HepG2 (cell line): ENCODE measurements around the gene SPHK1. TPM values are rescaled to one million over a fixed set of nuclear protein-coding genes. Genes with fewer than 3 reads are reported as not detected.
A peak's percentile ranks its signal among the peaks of the same experiment; 100 is the strongest.

Source experiments
- ARHGAP35 ChIP-seq: sonication (generic); formaldehyde crosslinking; IDR thresholded peaks from 2 replicates; pipeline ENCODE4 v1.9.0; 2022; ENCODE audit warnings: mild to moderate bottlenecking, inconsistent platforms, moderate library complexity, missing genetic modification reagents, borderline replicate concordance
- ATF1 ChIP-seq: IDR thresholded peaks from 2 replicates; pipeline ENCODE4 v1.6.1; 2016; ENCODE audit warnings: mild to moderate bottlenecking, control low read depth
- ATF2 ChIP-seq: sonication (generic); formaldehyde crosslinking; IDR thresholded peaks from 2 replicates; pipeline ENCODE4 v1.4.0; 2020; ENCODE audit warnings: missing genetic modification reagents
- ATF7 ChIP-seq, 2 experiments: fragments of 450-650 bp in 1 of 2; sonication (generic) in 1 of 2; formaldehyde crosslinking in 1 of 2; IDR thresholded peaks; 2 replicates each; pipeline versions ENCODE4 v1.4.0 to v1.6.1; 2016 to 2020; ENCODE audit warnings: antibody characterized with exemption in 1 of 2, mild to moderate bottlenecking in 1 of 2, missing genetic modification reagents in 1 of 2
- BHLHE40 ChIP-seq: IDR thresholded peaks from 2 replicates; pipeline ENCODE4 v1.6.1; 2011; ENCODE audit warnings: low read length, improper control_type of control experiment
- CEBPB ChIP-seq: IDR thresholded peaks from 2 replicates; pipeline ENCODE4 v1.6.1; 2011; ENCODE audit warnings: low read depth, low read length, improper control_type of control experiment, borderline replicate concordance
- MAX ChIP-seq: IDR thresholded peaks from 2 replicates; pipeline ENCODE4 v1.6.1; 2012; ENCODE audit warnings: inconsistent platforms
- MBNL3 ChIP-seq: fragments of 250-450 bp; sonication (Bioruptor Pico); conservative IDR thresholded peaks from 2 replicates; pipeline ENCODE4 v1.8.0; 2022; ENCODE audit warnings: mild to moderate bottlenecking, inconsistent platforms
- MIXL1 ChIP-seq: IDR thresholded peaks from 2 replicates; pipeline ENCODE4 v1.6.1; 2016
- MTF2 ChIP-seq: sonication (generic); formaldehyde crosslinking; IDR thresholded peaks from 2 replicates; pipeline ENCODE4 v1.5.0; 2020; ENCODE audit warnings: missing genetic modification reagents, borderline replicate concordance
- NCOA1 ChIP-seq: sonication (generic); formaldehyde crosslinking; IDR thresholded peaks from 2 replicates; pipeline ENCODE4 v1.9.0; 2021; ENCODE audit warnings: missing genetic modification reagents
- SMYD3 ChIP-seq: sonication (generic); formaldehyde crosslinking; IDR thresholded peaks from 2 replicates; pipeline ENCODE4 v1.8.1; 2023; ENCODE audit warnings: mild to moderate bottlenecking, missing genetic modification reagents
- SNAPC2 ChIP-seq: sonication (generic); formaldehyde crosslinking; IDR thresholded peaks from 2 replicates; pipeline ENCODE4 v1.8.1; 2022; ENCODE audit warnings: mild to moderate bottlenecking, missing genetic modification reagents
- TAF15 ChIP-seq: fragments of 200-400 bp; formaldehyde crosslinking; IDR thresholded peaks from one replicate; pipeline ENCODE4 v1.6.1; 2018; ENCODE audit warnings: mild to moderate bottlenecking, low read depth, low read length; ENCODE audit not compliant: poor library complexity, severe bottlenecking
- U2AF2 ChIP-seq: fragments of 200-400 bp; formaldehyde crosslinking; IDR thresholded peaks from 2 replicates; pipeline ENCODE4 v1.6.1; 2017; ENCODE audit warnings: low read depth, mild to moderate bottlenecking, low read length
- XBP1 ChIP-seq: sonication (generic); formaldehyde crosslinking; IDR thresholded peaks from 2 replicates; pipeline ENCODE4 v1.5.0; 2020; ENCODE audit warnings: missing genetic modification reagents
- ZFP82 ChIP-seq: sonication (generic); formaldehyde crosslinking; IDR thresholded peaks from 2 replicates; pipeline ENCODE4 v1.5.1; 2020; ENCODE audit warnings: mild to moderate bottlenecking, missing genetic modification reagents, borderline replicate concordance
- ZMYM3 ChIP-seq: sonication (generic); formaldehyde crosslinking; IDR thresholded peaks from 2 replicates; pipeline ENCODE4 v1.5.1; 2020; ENCODE audit warnings: mild to moderate bottlenecking, missing genetic modification reagents
- ZNF143 ChIP-seq: sonication (generic); formaldehyde crosslinking; IDR thresholded peaks from 2 replicates; pipeline ENCODE4 v1.4.0; 2020; ENCODE audit warnings: missing genetic modification reagents
- ZNF430 ChIP-seq: sonication (generic); formaldehyde crosslinking; IDR thresholded peaks from 2 replicates; pipeline ENCODE4 v1.9.0; 2021; ENCODE audit warnings: mild to moderate bottlenecking, missing genetic modification reagents
- ZNF44 ChIP-seq: sonication (generic); formaldehyde crosslinking; IDR thresholded peaks from 2 replicates; pipeline ENCODE4 v1.5.1; 2020; ENCODE audit warnings: mild to moderate bottlenecking, missing genetic modification reagents
- ZNF451 ChIP-seq: sonication (generic); formaldehyde crosslinking; IDR thresholded peaks from 2 replicates; pipeline ENCODE4 v1.5.0; 2020; ENCODE audit warnings: mild to moderate bottlenecking, missing genetic modification reagents
- ZNF501 ChIP-seq: sonication (generic); formaldehyde crosslinking; IDR thresholded peaks from 2 replicates; pipeline ENCODE4 v1.5.1; 2020; ENCODE audit warnings: mild to moderate bottlenecking, moderate library complexity, missing genetic modification reagents
- ZSCAN21 ChIP-seq: sonication (generic); formaldehyde crosslinking; IDR thresholded peaks from 2 replicates; pipeline ENCODE4 v1.8.0; 2022; ENCODE audit warnings: mild to moderate bottlenecking, missing genetic modification reagents, moderate library complexity, borderline replicate concordance
- polyA plus RNA-seq, 8 experiments: library from polyadenylated mRNA; depleted of rRNA in 3 of 8; stranded (reverse) in 7 of 8; unstranded in 1 of 8; fragments of >200 nt; fragmentation: Illumina TruSeq in 4 of 8; extraction: Trizol in 4 of 8; gene quantifications; 2 replicates each; pipeline versions ENCODE4 v1.2.1 to v1.2.3, GENCODE V29; 2011 to 2016; ENCODE audit warnings: low read depth in 4 of 8, missing spikeins in 1 of 8, mixed read lengths in 1 of 8; ENCODE audit not compliant: insufficient read depth in 1 of 8
- total RNA-seq, 5 experiments: library from RNA; depleted of rRNA; stranded (reverse); fragments of >200 nt; fragmentation: Illumina TruSeq; extraction: Trizol; gene quantifications; 2 replicates each; pipeline ENCODE4 v1.2.3, GENCODE V29; 2016; ENCODE audit warnings: low read depth in 1 of 5
- TF ChIP-seq, protein P1 (sequence below): sonication (generic); formaldehyde crosslinking; IDR thresholded peaks from 2 replicates; pipeline ENCODE4 v1.4.0; 2020; ENCODE audit warnings: missing genetic modification reagents, borderline replicate concordance
- TF ChIP-seq, protein P2 (sequence below): sonication (generic); formaldehyde crosslinking; IDR thresholded peaks from 2 replicates; pipeline ENCODE4 v1.8.0; 2022; ENCODE audit warnings: mild to moderate bottlenecking, missing genetic modification reagents, moderate library complexity

SPHK1 gene
- total and polyA plus RNA-seq, 2 of the 13 experiments (the other 11 are each of a cell fraction or from before 2014, with no cell fraction given), result 129 to 160 TPM

- TF ChIP-seq SMYD3 (CRISPR knock-in tag), result peak; percentile 82; the same call in 1 of the 2 replicates
- TF ChIP-seq MTF2 (CRISPR knock-in tag), result no peak
- TF ChIP-seq ZNF451, result no peak
- TF ChIP-seq ATF1 (CRISPR knock-in tag), result no peak; the same call in 1 of the 2 replicates
- TF ChIP-seq ZSCAN21 (CRISPR knock-in tag), result peak; percentile 93
- peak; percentile 19 for TF ChIP-seq MAX
- peak; percentile 71 for TF ChIP-seq ATF2 (CRISPR knock-in tag)
- no peak for TF ChIP-seq BHLHE40
- TF ChIP-seq ZFP82 (CRISPR knock-in tag), result no peak
- no peak; the same call in none of the 2 replicates for TF ChIP-seq ZNF501 (CRISPR knock-in tag)
- TF ChIP-seq, protein P1, sequence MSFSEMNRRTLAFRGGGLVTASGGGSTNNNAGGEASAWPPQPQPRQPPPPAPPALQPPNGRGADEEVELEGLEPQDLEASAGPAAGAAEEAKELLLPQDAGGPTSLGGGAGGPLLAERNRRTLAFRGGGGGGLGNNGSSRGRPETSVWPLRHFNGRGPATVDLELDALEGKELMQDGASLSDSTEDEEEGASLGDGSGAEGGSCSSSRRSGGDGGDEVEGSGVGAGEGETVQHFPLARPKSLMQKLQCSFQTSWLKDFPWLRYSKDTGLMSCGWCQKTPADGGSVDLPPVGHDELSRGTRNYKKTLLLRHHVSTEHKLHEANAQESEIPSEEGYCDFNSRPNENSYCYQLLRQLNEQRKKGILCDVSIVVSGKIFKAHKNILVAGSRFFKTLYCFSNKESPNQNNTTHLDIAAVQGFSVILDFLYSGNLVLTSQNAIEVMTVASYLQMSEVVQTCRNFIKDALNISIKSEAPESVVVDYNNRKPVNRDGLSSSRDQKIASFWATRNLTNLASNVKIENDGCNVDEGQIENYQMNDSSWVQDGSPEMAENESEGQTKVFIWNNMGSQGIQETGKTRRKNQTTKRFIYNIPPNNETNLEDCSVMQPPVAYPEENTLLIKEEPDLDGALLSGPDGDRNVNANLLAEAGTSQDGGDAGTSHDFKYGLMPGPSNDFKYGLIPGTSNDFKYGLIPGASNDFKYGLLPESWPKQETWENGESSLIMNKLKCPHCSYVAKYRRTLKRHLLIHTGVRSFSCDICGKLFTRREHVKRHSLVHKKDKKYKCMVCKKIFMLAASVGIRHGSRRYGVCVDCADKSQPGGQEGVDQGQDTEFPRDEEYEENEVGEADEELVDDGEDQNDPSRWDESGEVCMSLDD (CRISPR knock-in tag), result peak; percentile 97
- no peak for TF ChIP-seq ATF7 (IDR thresholded peaks at IDR 0.05)
- TF ChIP-seq ATF7 (CRISPR knock-in tag; IDR thresholded peaks at IDR 0.05), result no peak; the same call in 1 of the 2 replicates
- TF ChIP-seq U2AF2, result no peak
- 0 out of 2 replicates have a peak, but pooled peaks have one; percentile 25 for TF ChIP-seq ZNF143 (CRISPR knock-in tag)
- peak; percentile 1 for TF ChIP-seq NCOA1 (CRISPR knock-in tag)
- peak; percentile 18; the same call in 1 of the 2 replicates for TF ChIP-seq ARHGAP35 (CRISPR knock-in tag)
- TF ChIP-seq ZMYM3 (CRISPR knock-in tag), result peak; percentile 80; the same call in 1 of the 2 replicates
- TF ChIP-seq XBP1, result no peak
- TF ChIP-seq TAF15, result no peak
- TF ChIP-seq ZNF430, result peak; percentile 86
- TF ChIP-seq ZNF44 (CRISPR knock-in tag), result no peak; the same call in 1 of the 2 replicates
- TF ChIP-seq MIXL1 (CRISPR knock-in tag), result peak; percentile 91
- 0 out of 2 replicates have a peak, but pooled peaks have one; percentile 67 for TF ChIP-seq SNAPC2 (CRISPR knock-in tag)
- TF ChIP-seq, protein P2, sequence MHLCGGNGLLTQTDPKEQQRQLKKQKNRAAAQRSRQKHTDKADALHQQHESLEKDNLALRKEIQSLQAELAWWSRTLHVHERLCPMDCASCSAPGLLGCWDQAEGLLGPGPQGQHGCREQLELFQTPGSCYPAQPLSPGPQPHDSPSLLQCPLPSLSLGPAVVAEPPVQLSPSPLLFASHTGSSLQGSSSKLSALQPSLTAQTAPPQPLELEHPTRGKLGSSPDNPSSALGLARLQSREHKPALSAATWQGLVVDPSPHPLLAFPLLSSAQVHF, result no peak
- TF ChIP-seq MBNL3, result no peak
- peak; percentile 94 for TF ChIP-seq CEBPB
These were observed 7.9 kb upstream of the SPHK1 start (continued) for GRCh38 chr17:76376318-76377133.
